DMS79 (cell line): ENCODE data around the gene SDC4.

ENCODE experiments used
- DNase-seq: peaks from one replicate; lab custom pipeline; 2025; lab: John Stamatoyannopoulos, UW

SDC4 gene

DNA sequence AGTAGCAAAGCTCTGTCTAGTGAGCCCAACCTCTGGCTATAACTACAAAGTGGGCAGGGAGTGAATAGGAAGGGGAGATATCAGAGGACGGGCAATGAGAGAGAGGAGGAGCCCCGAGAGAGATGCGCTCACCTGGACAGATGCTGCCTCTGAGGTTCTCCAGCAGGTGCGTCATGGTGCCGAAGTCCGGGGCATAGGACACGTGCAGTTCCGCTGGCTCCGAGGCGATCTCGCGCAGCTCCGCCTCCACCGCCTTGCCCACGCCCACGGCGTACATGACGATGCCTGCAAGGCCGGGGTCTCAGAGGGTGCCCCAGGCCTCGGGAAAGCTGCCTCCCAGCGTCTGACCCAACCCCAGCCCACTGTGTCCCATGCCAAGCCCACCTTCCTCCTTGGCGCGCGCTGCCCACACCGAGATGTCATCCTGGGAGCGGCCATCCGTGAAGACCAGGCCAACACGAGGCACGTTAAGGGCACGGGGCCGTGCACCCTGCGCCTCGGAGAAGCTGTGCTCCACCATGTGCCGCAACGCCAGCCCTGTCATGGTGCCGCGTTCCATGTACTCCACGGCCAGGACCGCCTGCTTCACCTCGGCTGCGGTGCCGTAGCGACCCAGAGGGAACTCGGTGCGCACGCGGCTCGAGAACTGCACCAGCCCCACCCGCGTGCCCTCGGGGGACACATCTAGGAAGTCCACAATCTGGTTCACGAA, 50.3 kb downstream of the SDC4 start:
- DNase-seq = no peak

DNA sequence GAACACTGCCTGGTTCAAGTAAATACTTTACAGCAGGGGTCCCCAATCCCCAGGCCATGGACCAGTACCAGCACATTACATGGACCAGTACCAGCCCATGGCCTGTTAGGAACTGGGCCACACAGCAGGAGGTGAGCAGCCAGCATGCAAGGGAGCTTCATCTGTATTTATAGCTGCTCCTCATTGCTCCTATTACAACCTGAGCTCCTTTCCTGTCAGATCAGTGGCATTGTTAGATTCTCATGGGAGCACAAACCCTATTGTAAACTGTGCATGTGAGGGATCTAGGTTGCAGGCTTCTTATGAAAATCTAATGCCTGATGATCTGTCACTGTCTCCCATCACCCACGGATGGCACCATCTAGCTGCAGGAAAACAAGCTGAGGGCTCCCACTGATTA, 53.6 kb downstream of the SDC4 start:
- no peak for DNase-seq

DNA sequence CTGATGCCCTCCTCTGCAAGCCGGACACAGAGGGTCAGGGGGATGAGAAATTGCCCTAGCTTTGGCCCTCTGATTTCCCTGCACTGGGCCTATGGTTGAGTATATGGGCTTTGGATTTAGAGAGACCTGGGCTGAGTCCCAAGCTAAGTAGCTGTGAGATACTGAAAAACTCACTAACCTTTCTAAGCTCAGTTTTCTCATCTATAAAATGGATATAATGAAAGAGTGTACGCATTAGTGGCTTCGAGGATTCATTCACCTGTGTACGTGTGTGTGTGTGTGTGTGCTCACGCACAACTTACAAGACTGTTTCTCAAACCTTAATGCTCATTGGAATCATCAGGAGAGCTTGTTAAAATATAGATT, 54.2 kb downstream of the SDC4 start:
- no peak for DNase-seq

DNA sequence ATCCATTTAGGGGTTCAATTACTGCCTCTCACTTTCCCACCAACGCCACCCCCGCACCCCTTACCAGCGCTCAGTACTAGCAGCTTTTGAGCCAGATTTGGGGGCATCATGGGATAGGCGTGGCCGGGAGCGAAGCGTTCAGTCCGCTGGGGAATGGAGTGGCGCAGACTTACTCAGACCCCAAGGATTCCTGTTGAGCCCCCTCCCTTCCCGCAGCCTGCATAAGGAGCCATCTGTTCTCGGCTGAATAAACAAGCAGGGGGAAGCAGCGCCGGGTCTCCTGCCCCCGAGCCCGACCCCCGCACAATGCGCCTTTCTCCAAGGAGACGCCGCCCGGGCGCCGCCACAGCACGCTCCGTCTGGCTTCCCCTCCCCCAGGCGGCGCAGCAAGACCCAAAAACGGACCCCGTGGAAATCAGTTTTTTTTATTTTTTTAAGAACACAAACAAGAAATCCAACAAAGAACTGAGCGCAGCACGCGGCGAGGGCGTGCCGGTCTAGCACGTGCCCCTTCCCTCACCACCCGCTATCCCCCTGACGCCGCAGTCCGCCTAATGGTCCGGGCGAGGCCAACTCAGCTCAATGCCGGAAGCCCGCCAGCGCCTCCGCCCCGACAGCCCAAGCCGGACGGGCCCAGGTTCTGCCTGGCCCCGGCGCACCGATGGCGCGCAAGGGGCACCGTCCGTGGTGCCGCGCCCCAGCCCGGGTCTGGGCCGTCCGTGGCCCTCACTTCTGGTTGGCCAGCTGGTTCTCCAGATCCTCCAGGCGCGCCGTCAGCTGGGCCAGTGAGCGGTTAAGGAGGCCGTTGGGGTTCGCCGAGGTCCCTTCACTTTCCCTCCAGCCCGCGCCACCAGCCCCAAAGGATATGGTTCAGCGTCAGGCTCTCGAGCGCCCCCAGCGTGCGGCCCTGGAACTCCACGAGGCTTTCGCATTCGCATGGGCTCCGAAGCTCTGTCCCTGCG, 54.9 kb downstream of the SDC4 start:
- no peak for DNase-seq

DNA sequence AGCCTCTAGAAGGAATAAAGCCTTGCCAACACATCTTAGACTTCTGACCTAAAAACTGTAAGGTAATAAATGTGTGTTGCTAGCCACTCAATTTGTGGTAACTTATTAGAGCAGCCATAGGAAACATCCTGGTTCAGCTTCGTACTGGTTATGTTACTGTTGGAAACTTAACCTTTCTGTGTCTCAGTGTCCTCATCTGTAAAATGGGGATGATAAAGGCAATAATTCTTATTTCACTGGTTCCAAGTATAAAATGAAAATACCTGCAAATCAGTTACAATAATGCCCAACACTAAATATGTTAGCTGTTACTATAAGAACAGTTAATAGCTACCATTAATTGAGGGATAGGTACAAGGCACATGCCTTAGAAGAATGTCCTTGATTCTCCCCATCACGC, 55.9 kb downstream of the SDC4 start:
- no peak for DNase-seq

DNA sequence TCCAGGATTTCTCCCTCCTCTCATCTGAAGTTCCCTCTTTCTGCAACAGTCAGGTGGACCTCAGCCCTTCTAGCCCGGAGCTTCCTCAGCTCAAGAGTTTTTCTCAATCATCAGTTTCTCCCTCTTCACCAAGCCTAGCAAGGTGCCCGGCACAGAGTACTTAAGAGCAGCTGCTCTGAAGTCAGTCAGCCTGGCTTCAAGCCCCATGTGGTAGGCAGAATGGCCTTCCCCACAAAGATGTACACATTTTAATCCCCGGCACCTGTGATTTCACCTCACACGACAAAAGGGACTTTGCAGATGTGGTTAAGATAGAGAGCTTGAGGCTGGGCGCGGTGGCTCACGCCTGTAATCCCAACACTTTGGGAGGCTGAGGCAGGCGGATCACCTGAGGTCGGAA, 56.7 kb downstream of the SDC4 start:
- no peak for DNase-seq

DNA sequence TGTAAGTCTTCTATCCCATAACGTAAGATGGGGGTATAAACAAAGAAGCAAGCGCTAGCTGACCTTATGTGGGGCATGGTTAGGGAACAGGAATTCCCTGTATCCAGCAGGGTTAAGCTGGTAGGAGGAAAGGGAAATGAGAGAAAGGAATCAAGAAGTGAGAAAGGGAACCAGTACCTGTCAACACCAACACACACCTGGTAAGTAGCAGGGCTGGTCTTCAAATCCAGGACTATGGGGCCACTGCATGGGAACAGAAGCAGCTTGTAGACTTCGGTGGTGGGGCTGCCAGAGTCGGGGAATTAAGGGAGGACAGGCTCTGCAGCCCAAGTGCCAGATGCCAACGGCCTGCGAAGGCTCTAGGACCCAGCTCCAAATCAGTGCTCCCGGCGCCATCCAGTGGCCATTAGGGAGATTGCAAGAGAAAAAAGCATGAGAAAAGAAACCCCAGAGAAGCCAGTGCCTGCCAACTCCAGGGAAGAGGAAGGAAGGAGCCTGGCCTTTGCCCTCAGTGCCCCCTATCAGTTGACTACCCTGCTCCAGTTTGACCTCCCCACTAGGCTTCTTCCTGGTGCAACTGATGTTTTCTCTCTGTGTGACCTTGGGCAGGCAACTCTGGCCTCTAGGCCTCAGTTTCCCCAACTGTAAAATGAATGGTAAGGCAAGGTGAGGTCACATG, 57.4 kb downstream of the SDC4 start:
- DNase-seq = peak; percentile 34

DNA sequence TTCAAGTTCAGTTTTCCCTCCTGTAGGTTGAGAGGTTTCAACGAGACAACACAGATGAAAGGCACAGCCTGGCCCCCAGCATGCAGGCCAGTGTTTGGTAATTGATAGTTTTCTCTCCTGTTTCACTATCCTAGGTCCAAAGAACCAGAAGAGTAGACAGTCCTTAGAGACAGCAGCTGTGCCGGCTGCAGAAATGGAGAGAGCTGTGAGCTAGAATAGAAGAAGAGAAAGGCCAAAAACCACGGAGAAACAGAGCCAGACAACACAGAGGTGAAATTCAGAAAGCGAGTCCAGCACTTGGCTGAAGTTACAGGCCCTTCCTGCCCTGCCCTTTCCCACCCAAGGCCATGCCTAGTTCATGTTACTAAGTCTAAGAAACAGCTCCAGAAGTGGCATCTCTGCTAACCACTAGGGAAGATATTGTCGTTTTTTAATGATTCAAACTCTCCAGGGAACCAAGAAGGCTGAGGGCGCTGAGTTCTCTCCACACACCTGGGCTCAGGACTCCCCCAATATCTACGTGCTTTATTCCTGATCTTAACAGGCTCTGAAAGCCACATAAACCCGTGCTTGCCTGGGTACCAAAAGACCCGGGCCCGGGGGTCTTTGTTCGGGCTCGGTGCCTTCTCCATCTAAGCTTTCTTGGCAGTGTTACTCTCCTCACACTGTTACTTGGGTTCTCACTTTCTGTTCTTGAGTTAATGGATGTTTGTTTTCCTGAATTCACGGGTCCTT, 58.1 kb downstream of the SDC4 start:
- DNase-seq = no peak

DNA sequence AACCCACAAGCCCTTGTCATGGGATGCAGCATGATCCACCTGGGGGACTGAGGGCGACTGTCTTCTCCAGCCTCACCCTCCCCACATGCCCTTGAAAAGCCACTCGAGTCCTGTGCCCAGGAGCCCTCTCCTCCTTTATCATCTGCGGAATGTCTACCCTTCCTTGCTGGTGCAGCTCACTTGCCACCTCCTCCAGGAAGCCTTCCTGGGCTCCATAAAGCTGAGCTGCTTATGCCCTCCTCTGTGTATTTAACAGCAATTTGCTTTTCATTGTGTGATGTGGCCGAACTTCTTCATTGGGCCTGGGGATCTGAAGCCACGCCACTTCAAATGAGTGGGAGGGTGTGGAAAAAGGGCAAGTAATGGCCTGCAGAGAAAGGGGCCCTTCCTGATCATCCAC, 59.4 kb downstream of the SDC4 start:
- DNase-seq = no peak

DNA sequence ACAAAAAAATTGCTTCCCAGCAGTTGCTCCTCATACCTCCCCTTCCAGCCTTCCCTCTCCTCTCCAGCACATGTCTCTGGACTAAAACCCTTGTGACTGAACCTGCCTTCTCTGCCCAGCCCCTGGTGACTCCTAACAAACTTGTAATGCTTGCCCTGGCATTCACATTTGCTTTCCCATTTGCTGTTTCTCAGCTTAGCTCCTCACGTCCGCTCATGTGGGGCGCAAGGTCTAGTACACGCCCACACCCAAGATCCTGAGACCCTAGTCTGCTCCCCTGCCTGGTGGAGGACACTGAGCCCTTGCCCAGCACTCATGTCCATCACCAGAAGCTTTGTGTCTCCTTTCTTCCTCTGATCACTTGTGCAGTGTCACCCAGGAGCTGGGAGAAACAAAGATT, 59.8 kb downstream of the SDC4 start:
- no peak for DNase-seq

DNA sequence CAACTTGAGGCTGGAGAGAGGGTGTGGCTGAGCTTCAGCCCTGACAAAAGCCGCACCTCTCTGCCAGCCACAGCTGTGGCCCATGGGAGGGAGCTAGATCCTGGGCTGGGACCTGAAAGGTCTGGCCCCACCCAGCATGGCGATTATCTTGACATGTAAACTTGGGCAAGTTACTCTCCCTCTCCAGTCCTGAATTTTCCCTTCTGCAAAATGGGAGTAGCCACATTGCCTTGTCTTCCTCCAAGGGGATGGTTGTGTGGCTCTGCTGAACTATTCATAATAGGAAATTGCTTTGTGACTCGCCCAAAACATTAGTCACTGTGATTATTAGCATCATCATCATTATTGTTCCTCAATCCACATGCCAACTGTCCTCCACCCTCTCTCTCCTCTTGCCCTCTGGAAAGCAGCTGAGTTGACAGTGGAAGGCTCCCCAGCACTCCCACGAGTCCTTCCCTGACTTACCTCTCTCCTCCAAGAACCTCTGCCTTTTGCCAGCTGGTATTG, 64.6 kb downstream of the SDC4 start:
- DNase-seq = no peak

DNA sequence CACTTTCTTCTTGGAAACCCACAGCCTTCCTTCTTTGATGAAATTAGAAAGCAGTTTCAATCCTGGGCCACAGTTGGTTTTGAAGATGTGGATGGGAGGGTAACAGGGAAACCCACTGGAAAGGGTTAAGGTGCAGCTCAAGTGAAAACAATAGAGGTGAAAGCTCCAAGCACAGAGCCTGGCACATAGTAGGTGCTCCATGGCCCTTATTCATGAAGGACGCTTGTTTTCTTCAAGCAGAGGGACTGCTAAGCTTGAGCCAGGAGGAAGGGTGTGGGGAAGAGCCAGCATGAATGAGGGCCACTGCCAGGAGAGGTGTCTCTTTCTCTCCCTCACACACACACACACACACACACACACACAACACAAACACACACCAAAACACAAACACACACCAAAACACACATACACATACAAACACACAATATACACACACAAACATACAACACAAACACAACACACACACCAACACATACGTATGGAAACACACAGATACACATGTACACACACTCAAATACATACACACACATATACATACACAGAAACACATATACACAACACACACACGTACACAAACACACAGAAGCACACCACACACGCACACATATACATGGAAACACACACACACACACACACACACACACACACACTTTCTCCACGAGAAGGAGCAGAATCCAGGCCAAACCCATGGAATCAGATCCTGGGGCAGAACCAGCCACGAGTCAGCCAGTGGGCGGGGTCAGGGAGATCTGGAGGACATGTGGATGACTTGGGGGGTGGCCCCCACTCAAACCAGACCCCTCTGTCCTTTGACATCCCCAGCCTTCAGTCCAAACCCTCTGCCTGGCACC, 65.3 kb downstream of the SDC4 start:
- no peak for DNase-seq

DNA sequence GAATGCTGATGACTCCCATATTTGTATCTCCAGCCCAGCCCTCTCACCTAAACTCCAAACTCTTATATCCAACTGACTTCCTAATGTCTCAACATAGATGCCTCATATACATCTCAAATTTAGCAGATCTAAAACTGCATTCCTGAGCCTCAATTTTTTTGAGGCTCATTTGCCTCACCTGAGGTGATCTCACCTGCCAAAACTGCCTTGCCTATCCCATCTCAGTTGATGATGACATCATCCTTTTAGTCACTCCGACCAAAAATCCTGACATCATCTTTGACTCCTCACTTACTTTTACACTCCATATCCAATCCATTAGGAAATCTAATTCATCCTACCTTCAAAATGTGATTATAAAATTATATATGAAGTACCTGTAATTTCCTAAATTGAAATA, 68.2 kb downstream of the SDC4 start:
- DNase-seq = no peak

DNA sequence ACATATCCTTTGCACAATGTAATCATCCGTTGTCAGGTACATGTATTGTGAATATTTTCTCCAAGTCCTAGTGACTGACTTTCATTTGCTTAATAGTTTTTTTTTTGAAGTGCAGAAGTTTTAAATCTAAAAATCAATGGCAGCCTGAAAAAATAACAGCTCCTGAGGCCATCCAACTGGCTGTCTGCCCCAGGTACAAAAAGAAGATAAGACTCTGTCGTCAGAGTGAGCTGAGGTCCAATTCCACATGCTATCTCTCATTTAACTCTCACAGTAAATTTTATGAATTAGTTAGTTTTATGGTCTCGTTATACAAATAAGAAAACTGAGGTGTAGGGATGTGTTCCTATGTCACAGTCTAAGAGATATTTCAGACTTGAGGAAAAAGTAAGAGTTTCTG, 72.9 kb downstream of the SDC4 start:
- no peak for DNase-seq
